GM23338 (cell line): ENCODE results near the gene NAA10.

ENCODE experiments used
- CREB1 ChIP-seq: fragments of 250-450 bp; sonication (Bioruptor Pico); IDR thresholded peaks from 2 replicates; pipeline ENCODE4 v1.5.0; 2020; ENCODE audit warnings: low read depth, mild to moderate bottlenecking, moderate library complexity
- EZH2 ChIP-seq: fragments of 200-600 bp; sonication (generic); IDR thresholded peaks from one replicate; pipeline ENCODE4 v1.8.0; 2017; ENCODE audit warnings: antibody characterized with exemption, mild to moderate bottlenecking, low read depth; ENCODE audit not compliant: unreplicated experiment
- EZH2phosphoT487 ChIP-seq: fragments of 200-600 bp; sonication (generic); IDR thresholded peaks from one replicate; pipeline ENCODE4 v1.8.1; 2018; ENCODE audit warnings: antibody characterized with exemption; ENCODE audit not compliant: unreplicated experiment
- NANOG ChIP-seq: IDR thresholded peaks from 2 replicates; pipeline ENCODE4 v1.6.1; 2016; ENCODE audit warnings: antibody characterized with exemption, borderline replicate concordance
- POLR2AphosphoS5 ChIP-seq: IDR thresholded peaks from 2 replicates; pipeline ENCODE4 v1.6.1; 2016; ENCODE audit warnings: antibody characterized with exemption, low read depth
- TF ChIP-seq, protein P1 (sequence below), 2 experiments: fragments of 200-600 bp in 1 of 2; sonication (generic) in 1 of 2; conservative IDR thresholded peaks; 2 replicates each; pipeline versions ENCODE4 v1.5.1 to v1.6.1; 2016 to 2017; ENCODE audit warnings: antibody characterized with exemption in 2 of 2, low read depth in 2 of 2, mild to moderate bottlenecking in 2 of 2, moderate library complexity in 1 of 2
- TF ChIP-seq, protein P2 (sequence below): IDR thresholded peaks from one replicate; pipeline ENCODE4 v1.6.1; 2018; ENCODE audit warnings: antibody characterized with exemption; ENCODE audit not compliant: unreplicated experiment
- TF ChIP-seq, protein P3 (sequence below): IDR thresholded peaks from 2 replicates; pipeline ENCODE4 v1.6.1; 2016; ENCODE audit warnings: antibody characterized with exemption

DNA sequence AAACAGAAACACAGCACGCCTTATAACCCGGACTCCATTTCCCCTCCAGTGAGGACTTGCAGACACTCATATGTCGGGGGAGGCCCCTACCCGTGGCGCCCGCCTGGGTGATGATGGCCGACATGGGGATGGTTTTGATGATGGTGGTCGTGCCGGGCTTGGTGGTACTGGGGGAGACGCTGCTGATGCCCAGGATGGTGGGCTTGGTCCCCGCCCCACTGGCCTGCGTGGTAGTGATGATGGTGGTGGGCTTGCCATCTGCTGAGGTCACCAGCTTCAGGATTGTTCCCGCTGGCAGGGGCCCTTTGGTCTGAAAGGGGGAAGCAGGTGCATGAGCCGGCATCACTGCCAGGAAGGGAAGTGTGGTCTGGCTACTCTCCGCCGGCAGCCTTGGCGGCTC is 22.4 kb upstream of the NAA10 start:
- TF ChIP-seq, protein P1, sequence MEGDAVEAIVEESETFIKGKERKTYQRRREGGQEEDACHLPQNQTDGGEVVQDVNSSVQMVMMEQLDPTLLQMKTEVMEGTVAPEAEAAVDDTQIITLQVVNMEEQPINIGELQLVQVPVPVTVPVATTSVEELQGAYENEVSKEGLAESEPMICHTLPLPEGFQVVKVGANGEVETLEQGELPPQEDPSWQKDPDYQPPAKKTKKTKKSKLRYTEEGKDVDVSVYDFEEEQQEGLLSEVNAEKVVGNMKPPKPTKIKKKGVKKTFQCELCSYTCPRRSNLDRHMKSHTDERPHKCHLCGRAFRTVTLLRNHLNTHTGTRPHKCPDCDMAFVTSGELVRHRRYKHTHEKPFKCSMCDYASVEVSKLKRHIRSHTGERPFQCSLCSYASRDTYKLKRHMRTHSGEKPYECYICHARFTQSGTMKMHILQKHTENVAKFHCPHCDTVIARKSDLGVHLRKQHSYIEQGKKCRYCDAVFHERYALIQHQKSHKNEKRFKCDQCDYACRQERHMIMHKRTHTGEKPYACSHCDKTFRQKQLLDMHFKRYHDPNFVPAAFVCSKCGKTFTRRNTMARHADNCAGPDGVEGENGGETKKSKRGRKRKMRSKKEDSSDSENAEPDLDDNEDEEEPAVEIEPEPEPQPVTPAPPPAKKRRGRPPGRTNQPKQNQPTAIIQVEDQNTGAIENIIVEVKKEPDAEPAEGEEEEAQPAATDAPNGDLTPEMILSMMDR (conservative IDR thresholded peaks at IDR 0.05; ENCODE audit: low read depth in 2 of 2): no peak
- TF ChIP-seq, protein P2, sequence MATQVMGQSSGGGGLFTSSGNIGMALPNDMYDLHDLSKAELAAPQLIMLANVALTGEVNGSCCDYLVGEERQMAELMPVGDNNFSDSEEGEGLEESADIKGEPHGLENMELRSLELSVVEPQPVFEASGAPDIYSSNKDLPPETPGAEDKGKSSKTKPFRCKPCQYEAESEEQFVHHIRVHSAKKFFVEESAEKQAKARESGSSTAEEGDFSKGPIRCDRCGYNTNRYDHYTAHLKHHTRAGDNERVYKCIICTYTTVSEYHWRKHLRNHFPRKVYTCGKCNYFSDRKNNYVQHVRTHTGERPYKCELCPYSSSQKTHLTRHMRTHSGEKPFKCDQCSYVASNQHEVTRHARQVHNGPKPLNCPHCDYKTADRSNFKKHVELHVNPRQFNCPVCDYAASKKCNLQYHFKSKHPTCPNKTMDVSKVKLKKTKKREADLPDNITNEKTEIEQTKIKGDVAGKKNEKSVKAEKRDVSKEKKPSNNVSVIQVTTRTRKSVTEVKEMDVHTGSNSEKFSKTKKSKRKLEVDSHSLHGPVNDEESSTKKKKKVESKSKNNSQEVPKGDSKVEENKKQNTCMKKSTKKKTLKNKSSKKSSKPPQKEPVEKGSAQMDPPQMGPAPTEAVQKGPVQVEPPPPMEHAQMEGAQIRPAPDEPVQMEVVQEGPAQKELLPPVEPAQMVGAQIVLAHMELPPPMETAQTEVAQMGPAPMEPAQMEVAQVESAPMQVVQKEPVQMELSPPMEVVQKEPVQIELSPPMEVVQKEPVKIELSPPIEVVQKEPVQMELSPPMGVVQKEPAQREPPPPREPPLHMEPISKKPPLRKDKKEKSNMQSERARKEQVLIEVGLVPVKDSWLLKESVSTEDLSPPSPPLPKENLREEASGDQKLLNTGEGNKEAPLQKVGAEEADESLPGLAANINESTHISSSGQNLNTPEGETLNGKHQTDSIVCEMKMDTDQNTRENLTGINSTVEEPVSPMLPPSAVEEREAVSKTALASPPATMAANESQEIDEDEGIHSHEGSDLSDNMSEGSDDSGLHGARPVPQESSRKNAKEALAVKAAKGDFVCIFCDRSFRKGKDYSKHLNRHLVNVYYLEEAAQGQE: no peak
- no peak for TF ChIP-seq CREB1 (CRISPR knock-in tag)
- TF ChIP-seq POLR2AphosphoS5: no peak
- no peak for TF ChIP-seq EZH2
- TF ChIP-seq EZH2phosphoT487: no peak
- TF ChIP-seq, protein P3, sequence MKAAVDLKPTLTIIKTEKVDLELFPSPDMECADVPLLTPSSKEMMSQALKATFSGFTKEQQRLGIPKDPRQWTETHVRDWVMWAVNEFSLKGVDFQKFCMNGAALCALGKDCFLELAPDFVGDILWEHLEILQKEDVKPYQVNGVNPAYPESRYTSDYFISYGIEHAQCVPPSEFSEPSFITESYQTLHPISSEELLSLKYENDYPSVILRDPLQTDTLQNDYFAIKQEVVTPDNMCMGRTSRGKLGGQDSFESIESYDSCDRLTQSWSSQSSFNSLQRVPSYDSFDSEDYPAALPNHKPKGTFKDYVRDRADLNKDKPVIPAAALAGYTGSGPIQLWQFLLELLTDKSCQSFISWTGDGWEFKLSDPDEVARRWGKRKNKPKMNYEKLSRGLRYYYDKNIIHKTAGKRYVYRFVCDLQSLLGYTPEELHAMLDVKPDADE: no peak
- no peak for TF ChIP-seq NANOG
